SHP77 treated with DMSO at 0.1 percent for 48 hours (cell line): ENCODE results near the gene CROCC2.

ENCODE experiments used
- DNase-seq: peaks from one replicate; lab custom pipeline; 2025; lab: John Stamatoyannopoulos, UW

CROCC2 gene

GRCh38 chr2:241038374-241039180 is 132.4 kb downstream of the CROCC2 start:
- no peak for DNase-seq

DNA sequence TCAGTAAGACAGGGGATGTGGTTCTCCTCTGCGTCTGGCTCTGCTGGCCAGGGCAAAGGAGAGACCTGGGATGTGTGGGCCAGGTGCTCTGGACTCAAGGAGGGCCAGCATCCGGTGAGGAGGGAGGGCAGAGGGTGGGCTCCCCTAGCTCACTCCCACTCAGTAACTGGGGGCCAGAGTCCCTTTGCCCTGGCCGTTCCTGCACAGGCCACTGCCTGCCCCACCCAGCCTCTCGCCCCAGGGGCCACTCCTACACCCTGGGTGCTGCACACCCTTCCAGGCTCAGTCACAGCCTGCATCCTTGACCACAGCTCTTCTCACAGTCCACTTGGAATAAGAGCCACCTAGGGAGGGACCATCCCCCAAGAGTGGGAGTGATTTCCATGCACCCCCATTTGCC is 133.3 kb downstream of the CROCC2 start:
- DNase-seq = no peak

- no peak for DNase-seq
Observed at GRCh38 chr2:241040081-241040803, 134.1 kb downstream of the CROCC2 start.

DNA sequence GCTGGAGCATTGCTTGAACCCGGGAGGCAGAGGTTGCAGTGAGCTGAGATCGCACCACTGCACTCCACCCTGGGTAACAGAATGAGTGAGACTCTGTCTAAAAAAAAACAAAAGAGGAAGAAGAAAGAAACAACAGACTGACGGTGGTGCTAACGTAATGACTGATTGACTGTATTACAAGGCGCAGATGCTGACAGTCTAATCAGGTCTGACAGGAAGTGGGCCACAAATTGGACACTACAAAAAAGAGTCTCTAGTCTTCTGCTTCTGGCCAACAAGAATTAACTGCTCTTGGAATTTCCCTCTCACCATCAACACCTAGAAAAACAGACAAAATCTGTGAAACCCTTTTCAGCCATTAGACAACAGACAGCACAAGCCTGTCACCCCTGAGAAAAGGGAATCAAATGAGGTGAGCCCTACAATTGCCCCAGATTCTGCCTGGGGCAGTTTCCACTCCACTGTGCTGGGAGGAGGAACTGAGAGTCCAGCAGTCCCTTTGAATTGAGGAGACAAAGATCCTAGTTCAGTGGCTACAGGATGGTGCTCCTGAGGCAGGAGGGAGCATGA is 135.5 kb downstream of the CROCC2 start:
- DNase-seq = no peak
